Gastroesophageal sphincter (tissue), 3 donors: ENCODE data around the gene KCTD19.
A peak's percentile ranks its signal among the peaks of the same experiment; 100 is the strongest.

Experiments used
- POLR2A ChIP-seq, 2 donors: fragments of 450-650 bp; IDR thresholded peaks; one replicate each; pipeline ENCODE4 v1.6.1; 2017; ENCODE audit warnings: antibody characterized with exemption in 2 of 2, mild to moderate bottlenecking in 2 of 2, moderate library complexity in 1 of 2
- POLR2AphosphoS5 ChIP-seq: sonication (generic); formaldehyde crosslinking; IDR thresholded peaks from one replicate; pipeline ENCODE4 v1.6.1; 2017; ENCODE audit warnings: antibody characterized with exemption
- TF ChIP-seq, protein P1 (sequence below), 4 experiments: fragments of 200-600 bp in 2 of 4; fragments of 450-650 bp in 2 of 4; sonication (generic) in 1 of 4; IDR thresholded peaks; one replicate each; pipeline ENCODE4 v1.5.1; 2017 to 2019; ENCODE audit warnings: antibody characterized with exemption in 4 of 4, mild to moderate bottlenecking in 2 of 4, moderate library complexity in 2 of 4

DNA sequence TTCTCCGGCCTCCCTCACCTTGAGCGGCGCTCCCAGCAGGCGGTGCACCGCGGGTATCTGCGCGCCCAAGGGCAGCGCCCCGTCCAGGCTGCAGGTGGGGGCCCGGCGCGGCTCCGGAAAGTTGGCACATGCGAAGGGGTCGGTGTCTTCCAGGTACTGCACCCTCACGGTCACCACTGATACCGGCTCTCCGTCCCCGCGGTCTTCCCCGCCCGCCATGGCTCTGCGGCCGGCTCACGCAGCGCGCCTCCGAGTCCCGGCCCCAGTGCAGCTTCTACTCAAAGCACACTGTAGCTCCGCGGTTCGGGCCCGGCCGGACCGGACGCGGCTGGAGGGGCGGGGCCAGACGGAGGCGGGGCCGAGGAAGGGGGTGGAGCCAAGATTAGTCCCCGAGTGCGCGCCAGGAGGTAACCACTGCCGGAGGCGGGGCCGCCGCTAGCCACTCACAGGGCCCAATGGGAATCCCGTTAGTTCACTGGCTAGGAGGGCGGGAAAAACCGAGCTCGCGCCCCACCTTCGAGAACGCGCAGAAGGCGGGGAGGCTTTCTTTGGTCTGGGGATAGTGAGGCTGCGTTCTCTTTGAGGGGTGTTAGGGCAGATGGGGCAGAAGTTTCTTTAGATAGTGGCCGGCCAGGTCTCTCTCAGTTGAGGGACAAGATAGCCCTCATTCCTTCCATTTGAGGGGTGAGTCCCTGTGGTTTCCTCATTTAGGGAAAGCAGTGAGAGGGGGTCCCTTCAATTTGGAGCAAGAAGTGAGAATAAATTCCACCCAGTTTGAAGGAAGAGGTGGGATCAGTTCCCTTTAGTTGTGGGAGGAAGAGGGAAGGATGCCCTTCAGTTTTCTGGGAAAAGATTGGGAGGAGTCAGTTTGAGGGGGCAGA is 79.1 kb downstream of the KCTD19 start, which contains the start of gene FHOD1:
- TF ChIP-seq, protein P1, sequence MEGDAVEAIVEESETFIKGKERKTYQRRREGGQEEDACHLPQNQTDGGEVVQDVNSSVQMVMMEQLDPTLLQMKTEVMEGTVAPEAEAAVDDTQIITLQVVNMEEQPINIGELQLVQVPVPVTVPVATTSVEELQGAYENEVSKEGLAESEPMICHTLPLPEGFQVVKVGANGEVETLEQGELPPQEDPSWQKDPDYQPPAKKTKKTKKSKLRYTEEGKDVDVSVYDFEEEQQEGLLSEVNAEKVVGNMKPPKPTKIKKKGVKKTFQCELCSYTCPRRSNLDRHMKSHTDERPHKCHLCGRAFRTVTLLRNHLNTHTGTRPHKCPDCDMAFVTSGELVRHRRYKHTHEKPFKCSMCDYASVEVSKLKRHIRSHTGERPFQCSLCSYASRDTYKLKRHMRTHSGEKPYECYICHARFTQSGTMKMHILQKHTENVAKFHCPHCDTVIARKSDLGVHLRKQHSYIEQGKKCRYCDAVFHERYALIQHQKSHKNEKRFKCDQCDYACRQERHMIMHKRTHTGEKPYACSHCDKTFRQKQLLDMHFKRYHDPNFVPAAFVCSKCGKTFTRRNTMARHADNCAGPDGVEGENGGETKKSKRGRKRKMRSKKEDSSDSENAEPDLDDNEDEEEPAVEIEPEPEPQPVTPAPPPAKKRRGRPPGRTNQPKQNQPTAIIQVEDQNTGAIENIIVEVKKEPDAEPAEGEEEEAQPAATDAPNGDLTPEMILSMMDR (IDR thresholded peaks at IDR 0.05): peak in 2 of 4 experiments; percentile 15 to 25
- TF ChIP-seq POLR2A (IDR thresholded peaks at IDR 0.05): peak; percentile 72 to 78
- peak; percentile 57 for TF ChIP-seq POLR2AphosphoS5
